DMS53 (cell line): ENCODE measurements around the gene CST7.
"Not testable (repeated sequence)": the region's sequence is repeated elsewhere in the genome, so short reads cannot be mapped to it uniquely, and the experiment has no call there.

Experiments
- DNase-seq: peaks from one replicate; lab custom pipeline; 2025; lab: John Stamatoyannopoulos, UW

CST7 gene, protein sequence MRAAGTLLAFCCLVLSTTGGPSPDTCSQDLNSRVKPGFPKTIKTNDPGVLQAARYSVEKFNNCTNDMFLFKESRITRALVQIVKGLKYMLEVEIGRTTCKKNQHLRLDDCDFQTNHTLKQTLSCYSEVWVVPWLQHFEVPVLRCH

GRCh38 chr20:24948939-24949679 lies at the start of gene CST7:
Gene CST7 (plus strand): TSS chr20:24949269. CDS start chr20:24949506, 237 bp downstream.
- no peak for DNase-seq

DNA sequence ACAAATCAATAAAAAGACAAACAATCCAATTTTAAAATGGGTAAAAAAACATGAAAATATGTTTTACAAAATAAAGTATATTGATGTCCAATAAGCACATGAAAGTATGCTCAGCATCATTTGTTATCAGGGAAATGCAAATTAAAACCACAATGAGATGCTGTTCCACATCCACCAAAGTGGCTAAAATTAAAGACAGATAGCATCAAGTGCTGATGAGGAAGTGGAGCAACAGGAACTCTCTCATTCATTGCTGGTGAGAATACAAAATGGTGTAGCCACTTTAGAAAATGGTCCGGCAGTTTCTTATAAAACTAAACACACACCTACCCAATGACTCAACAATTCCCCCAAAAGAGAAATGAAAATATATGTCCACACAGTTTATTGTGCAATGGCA lies 42.3 kb upstream of the CST7 start:
- DNase-seq: no peak

- no peak for DNase-seq
Observed at GRCh38 chr20:24908642-24909041, 40.4 kb upstream of the CST7 start.

DNA sequence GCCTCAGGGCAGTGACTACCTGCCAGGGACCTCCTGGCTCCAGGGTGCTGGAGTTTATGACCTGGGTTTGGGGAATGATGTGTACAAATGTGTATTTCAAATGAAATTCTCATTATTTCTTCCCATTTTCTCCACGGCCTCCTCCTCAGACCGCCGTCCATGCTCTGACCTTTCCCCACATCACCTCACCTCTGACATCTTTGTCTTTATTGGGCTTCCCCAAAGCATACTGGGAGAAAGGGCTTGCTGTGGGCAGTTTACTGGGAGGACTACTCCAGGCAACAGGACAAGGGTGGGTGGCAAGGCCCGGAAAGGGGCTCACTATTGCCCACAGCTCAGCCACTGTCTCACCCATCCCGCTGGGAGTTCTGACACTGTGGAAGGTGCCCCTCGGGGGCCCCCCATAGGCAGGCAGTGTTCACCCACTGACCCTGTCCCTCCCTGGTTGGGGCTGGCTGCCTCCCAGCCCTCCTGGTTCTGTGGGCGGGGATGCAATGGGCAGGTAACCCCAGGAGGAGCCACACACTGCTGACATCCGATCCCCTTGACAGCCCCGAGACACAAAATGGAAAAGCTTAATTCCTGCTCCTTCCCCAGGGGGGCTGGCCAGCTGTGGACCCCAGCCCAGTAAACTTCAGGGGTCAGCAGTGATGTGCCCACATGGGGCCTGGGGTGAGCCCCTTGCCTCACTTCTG lies 39.8 kb upstream of the CST7 start:
- DNase-seq: no peak

DNA sequence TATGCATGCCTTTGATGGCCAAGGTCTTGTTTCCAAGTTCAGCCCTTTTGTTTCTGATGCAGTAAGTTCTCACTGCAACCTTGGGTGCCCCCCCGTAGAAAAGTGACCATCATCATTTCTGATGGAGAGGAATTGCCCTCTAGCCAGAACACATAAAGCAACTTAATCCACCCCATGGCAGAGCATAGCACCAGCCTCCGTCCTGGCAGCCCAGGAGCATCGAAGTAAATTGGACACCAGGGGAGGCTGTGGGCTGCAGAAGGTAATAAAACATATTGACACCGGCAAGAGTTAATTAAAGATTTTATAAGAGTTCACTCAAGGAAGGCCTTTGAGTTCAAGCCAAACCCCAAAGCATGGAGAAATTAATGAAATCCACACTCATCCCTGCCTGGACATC lies 39.2 kb upstream of the CST7 start:
- DNase-seq: no peak

- DNase-seq: no peak
Observed at GRCh38 chr20:24910461-24910860, 38.6 kb upstream of the CST7 start.

DNA sequence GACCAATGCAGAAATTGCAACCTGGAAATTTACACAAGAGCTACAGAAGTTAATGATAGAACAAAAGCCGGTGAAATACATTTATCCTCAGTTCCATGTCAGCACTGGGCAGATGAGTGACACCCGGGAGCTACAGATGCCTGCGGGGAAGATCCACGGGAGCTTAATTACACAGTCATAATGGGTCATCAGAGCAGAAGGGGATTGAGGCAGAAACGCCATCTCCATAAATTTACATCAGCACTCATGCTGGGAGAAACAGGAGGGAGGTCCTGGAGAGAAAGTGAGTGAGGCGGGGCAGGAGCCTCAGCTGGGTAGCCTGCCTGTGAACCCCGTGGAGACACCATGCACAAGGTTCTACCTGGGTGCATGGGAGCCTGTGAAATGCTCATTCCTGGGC lies 37.6 kb upstream of the CST7 start:
- no peak for DNase-seq

- no peak for DNase-seq
Observed at GRCh38 chr20:24912397-24913075, 36.5 kb upstream of the CST7 start.

DNA sequence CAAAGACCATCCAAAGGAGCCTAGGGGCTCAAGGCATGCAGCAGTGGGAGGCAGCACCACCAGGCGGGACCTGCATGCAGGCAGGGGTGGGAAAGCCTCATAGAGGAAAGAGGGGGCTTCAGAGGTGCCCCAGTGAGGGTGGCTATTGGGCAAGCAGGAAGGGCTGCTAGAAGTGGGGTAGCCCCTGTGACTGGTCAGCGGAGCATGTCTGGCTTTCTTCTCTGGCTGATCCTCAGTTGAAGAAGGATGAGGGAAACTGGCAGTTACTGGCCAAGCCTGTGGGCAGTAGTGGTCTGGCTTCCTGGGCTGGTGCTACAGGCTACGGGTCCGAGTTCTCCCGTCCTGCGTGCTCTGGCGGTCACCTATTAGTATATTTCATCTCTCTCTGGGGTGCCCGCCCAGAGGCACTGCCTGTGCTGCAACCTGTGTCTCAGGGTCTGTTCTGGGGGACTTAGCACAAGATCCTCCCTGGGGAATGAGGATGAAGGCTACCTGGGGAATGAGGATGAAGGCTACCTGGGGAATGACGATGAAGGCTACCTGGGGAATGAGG lies 35.9 kb upstream of the CST7 start:
- DNase-seq: no peak

DNA sequence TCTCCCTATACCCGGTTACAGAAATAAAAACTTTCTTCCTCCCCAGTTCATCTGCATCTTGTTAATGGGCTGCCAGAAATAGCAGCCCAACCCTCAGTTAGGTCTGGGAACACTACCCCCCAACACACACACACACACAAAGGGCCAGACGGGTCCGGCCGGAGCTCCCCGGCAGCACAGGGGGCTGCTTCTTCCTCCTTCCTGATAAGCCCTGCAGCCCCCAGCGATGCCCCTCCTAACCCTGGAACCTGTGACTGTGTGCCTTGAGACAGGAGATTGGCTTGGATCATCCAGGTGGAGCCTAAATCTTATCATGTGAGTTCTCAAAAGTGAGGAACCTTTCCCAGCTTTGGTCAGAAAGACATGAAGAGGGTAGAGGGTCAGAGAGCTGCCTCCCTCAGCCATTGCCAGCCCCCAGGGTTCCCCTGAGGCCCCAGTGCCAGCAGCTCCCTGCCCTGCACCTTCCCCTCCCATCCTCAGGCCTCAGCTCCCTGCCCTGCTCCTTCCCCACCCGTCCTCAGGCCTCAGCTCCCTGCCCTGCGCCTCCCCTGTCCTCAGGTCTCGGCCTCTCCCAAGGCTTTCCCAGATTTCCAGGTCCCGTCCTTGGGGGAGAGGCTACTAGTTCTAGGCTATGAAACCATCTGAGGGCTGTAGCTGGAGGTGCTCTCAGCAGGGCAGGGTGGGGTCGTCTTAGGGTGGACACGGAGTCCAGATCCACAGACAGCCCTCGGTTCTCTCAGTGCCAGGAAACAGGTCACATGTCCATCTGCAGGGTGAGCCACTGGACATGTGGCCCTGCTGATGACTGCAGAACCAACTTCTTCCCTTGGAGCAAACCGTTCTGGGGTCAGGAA lies 34.5 kb upstream of the CST7 start:
- no peak for DNase-seq

DNA sequence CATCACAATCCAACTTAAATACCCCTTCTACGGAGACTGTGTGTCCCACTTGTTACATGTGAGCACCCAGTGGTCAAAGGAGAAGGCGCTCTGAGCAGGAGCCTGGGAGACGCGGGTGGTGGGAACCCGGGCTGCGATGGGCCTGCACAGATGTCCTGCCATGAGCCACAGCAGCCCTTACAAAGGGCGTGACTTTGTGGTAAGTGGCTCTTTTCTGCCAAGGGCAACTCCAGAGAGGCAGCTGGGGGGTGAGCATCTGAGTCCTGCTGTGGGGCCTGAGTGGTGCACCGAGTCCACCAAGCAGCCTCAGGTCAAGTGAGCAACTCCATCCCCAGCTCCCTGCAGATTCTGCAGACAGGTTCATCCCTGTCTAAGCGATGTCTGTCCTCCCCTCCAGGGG lies 33.6 kb upstream of the CST7 start:
- no peak for DNase-seq

- no peak for DNase-seq
Observed at GRCh38 chr20:24915892-24916291, 33.2 kb upstream of the CST7 start.

DNA sequence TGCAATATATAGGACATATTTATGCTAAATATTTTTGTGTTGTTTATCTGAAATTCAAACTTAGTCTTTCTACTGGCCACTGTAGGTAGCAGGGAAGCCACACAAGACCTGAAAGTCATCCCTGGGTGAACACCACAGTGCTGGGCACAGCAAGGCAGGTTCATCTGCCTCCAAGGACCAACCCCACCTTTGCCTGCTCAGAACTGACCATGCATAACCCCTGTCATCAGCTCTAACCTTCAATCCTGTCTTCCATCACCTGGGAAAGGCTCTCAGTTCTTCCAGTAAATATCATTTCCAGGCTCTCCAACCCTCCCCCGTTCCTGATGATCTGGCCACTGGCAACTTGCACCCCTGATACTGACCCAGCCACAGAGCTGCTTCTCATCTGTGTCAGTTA lies 32.7 kb upstream of the CST7 start:
- DNase-seq: no peak

DNA sequence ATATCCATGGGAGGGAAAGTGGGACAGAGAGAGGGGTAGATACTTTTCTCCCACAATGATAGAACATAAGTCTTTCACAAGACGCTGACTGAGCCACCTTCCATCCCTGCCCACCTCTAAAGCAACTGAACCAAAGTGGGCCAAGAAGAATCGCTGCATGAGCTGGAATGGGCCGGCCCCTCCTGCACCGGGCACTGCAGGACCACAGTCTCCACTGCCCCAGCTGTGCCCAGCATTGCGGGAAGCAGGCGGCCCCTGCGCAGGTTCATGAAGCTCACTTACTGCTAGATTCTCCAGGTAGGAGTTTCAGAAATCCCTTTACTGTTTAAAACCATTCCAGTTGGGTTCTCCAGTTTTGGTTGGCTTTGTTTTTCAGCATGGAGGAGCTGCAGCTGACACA lies 32.0 kb upstream of the CST7 start:
- no peak for DNase-seq

DNA sequence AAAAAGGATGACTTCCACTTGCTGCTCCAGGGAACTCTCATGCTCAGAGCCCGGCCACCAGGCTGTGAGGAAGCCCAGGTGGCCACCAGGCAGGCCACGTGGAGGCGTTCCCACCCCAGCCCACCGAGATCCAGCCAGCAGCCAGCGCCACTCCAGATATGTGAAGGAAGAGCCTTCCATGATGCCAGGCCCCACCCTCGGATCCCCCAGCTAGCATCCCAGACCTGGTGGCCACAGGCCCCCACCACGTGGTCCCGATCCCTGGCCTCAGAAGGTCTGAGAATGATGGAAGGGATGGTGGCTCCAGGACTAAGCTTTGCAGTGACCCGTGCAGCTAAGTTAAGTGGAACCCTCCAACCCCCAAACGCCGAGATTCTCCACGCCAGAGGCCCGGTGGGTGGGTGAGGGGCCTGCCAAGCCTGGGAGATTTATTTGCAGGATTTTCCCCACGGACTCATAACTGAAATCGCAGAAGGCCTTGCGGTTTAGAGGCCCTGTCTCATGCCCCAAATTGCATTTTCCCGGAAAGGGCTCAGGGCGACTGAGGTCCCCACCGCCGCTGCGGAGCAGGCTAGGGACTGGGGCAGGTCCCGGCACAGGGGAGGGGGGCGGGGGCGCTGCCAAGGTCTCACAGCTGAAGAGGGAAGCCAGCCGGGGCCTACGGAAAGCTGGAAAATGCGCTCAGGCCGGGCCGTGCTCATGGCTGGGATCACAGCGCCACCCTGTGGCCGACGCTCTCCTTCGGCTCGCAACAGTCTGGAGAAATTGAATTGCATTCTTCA lies 31.1 kb upstream of the CST7 start:
- DNase-seq: peak; percentile 80

DNA sequence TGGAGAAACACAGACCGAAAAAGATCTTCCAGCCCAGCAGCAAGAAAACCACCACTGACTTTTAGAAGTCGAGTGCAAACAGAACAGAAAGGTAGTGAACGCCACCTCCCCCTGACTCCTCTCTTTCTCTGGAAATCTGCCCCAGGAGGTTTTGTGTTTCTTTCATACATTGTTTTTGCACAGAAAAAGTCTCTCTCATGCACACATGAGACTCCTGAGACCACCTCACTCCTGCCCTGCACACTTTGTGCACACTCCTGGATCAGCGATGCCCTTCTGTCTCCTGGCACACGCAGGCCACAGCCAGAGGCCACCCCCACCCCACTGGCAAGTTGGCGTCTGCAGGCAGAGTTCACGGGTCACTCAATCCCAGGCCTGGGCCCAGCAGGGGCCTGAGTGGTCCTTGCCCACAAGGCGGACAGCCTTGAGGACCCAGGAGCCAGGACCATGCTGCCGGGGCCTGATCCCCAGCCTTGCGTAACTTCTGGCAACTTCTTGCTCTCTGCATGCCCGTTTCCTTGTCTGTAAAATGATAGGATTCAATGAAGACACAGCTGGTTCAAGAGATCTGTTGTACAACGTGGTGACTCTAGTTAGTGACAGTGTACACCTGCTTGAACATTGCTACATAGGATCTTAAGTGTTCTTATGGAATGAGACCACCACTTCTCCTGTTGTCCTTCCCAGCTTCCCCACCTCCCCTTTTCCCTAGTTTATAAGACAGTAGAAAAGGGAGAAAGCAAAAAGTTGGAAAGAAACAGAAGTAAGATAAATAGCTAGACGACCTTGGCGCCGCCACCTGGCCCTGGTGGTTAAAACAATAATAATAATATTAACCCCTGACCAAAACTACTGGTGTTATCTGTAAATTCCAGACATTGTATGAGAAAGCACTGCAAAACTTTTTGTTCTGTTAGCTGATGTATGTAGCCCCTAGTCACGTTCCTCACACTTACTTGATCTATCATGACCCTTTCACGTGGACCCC lies 30.2 kb upstream of the CST7 start:
- DNase-seq: no peak

DNA sequence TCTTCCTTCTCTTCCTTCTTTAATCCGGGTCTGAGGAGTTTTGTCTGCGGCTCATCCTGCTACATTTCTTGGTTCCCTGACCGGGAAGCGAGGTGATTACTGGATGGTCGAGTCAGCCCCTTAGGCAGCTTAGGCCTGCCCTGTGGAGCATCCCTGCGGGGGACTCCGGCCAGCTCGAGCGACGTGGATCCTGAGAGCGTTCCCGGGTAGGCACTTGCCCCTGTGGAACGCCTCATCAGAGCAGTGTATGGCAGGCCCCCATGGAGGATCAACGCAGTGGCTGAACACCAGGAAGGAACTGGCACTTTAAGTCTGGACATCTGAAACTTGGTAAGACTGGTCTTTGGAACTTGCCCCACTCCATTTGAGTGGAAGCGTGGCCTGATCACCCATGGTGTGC lies 29.4 kb upstream of the CST7 start:
- not testable (repeated sequence) for DNase-seq

DNA sequence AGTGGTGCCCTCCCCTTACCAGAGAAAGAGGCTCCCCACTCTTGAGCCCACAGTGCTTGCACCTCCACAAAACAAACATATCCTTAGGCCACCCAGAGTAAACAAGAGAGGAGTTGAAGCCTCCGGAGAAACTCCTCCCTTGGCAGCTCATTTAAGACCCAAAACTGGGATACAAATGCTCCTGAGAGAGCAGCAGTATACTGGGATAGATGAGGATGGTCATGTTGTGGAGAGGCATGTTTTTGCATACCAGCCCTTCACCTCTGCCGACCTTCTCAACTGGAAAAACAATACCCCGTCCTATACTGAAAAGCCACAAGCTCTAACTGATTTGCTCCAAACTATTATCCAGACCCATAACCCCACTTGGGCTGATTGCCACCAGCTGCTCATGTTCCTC lies 28.4 kb upstream of the CST7 start:
- not testable (repeated sequence) for DNase-seq

DNA sequence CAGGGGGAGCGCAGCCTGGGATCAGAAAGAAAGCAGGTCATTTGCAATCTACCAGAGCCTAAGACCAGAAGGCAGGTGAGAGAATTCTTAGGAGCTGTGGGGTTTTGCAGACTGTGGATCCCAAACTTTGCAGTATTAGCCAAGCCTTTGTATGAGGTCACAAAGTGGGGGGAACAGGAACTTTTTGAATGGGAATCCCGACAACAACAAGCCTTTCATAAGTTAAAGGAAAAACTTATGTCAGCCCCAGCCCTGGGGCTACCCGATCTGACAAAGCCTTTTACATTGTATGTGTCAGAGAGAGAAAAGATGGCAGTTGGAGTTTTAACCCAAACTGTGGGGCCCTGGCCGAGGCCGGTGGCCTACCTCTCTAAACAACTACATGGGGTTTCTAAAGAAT lies 19.8 kb upstream of the CST7 start:
- not testable (repeated sequence) for DNase-seq
